IMR-90 (cell line): Measurements from ENCODE around the gene SRD5A1. TPM values are rescaled to one million over a fixed set of nuclear protein-coding genes. Genes with fewer than 3 reads are reported as not detected.

Source experiments
- ATAC-seq: fragments of 200-7000 bp; cut with Tn5 transposase; 2 replicates; pipeline ENCODE4 v1.9.1; 2020; ENCODE audit warnings: low read depth, mild to moderate bottlenecking, moderate library complexity
- BruUV-seq: library from RNA; stranded (reverse); fragments of 400-500 nt; replicated peaks from 2 replicates; lab custom pipeline; 2021; lab: Mats Ljungman, UMichigan
- CTCF ChIA-PET: fragments of 300-600 bp; formaldehyde crosslinking; extraction: SDS; loops from one replicate; lab custom pipeline; 2021; ENCODE audit warnings: antibody characterized with exemption; lab: Yijun Ruan, JAX
- POLR2A ChIA-PET: fragments of 300-600 bp; sonication (Branson Sonifier 250); formaldehyde crosslinking; loops from one replicate; lab custom pipeline; 2022; ENCODE audit warnings: antibody characterized with exemption; ENCODE audit not compliant: unreplicated experiment; lab: Charles Lee
- DNase-seq: peaks from one replicate; pipeline ENCODE4 v3.0.0; 2013
- H2AFZ ChIP-seq: replicated peaks from 2 replicates; pipeline ENCODE3; 2013; ENCODE audit warnings: low read length, mild to moderate bottlenecking; ENCODE audit not compliant: poor library complexity
- H2AK5ac ChIP-seq: 2 replicates; pipeline ENCODE4 v1.6.1; 2013; ENCODE audit warnings: low read depth, low read length, inconsistent platforms
- H2AK9ac ChIP-seq: replicated peaks from 2 replicates; pipeline ENCODE3; 2013; ENCODE audit warnings: mild to moderate bottlenecking, low read depth, low read length, moderate library complexity; ENCODE audit not compliant: poor library complexity
- H2BK120ac ChIP-seq: 2 replicates; pipeline ENCODE4 v1.6.1; 2013; ENCODE audit warnings: low read depth, low read length, inconsistent platforms
- H2BK15ac ChIP-seq: 3 replicates; pipeline ENCODE4 v1.6.1; 2013; ENCODE audit warnings: low read depth, low read length, inconsistent platforms
- H2BK20ac ChIP-seq: 2 replicates; pipeline ENCODE4 v1.6.1; 2013; ENCODE audit warnings: low read depth, mild to moderate bottlenecking, inconsistent platforms, low read length, moderate library complexity
- H2BK5ac ChIP-seq: 2 replicates; pipeline ENCODE4 v1.6.1; 2013; ENCODE audit warnings: mild to moderate bottlenecking, low read depth, low read length, inconsistent platforms; ENCODE audit not compliant: poor library complexity, severe bottlenecking
- H3K14ac ChIP-seq: replicated peaks from 2 replicates; pipeline ENCODE4 v1.6.1; 2013; ENCODE audit warnings: low read depth, low read length, inconsistent platforms
- H3K18ac ChIP-seq: 2 replicates; pipeline ENCODE4 v1.6.1; 2013; ENCODE audit warnings: low read depth, low read length, control low read depth
- H3K23ac ChIP-seq: 2 replicates; pipeline ENCODE4 v1.6.1; 2013; ENCODE audit warnings: low read depth, low read length, inconsistent platforms
- H3K27ac ChIP-seq: 2 replicates; pipeline ENCODE4 v1.5.1; 2013; ENCODE audit warnings: mild to moderate bottlenecking, control low read depth, low read length; ENCODE audit not compliant: insufficient read depth
- H3K27me3 ChIP-seq: 2 replicates; pipeline ENCODE4 v1.6.1; 2013; ENCODE audit warnings: low read length; ENCODE audit not compliant: control insufficient read depth, insufficient read depth
- H3K36me3 ChIP-seq: 2 replicates; pipeline ENCODE4 v1.6.1; 2013; ENCODE audit warnings: low read length, mixed read lengths; ENCODE audit not compliant: control insufficient read depth, insufficient read depth
- H3K4ac ChIP-seq: 2 replicates; pipeline ENCODE4 v1.6.1; 2013; ENCODE audit warnings: low read depth, low read length, inconsistent platforms
- H3K4me1 ChIP-seq: 2 replicates; pipeline ENCODE4 v1.6.1; 2013; ENCODE audit warnings: low read length, mixed read lengths; ENCODE audit not compliant: control insufficient read depth, insufficient read depth
- H3K4me2 ChIP-seq: 2 replicates; pipeline ENCODE4 v1.6.1; 2013; ENCODE audit warnings: low read depth, mild to moderate bottlenecking, control low read depth, low read length, moderate library complexity
- H3K4me3 ChIP-seq: 2 replicates; pipeline ENCODE4 v1.5.1; 2013; ENCODE audit warnings: low read depth, mild to moderate bottlenecking, control low read depth, low read length, moderate library complexity; ENCODE audit not compliant: insufficient read depth
- H3K56ac ChIP-seq: 2 replicates; pipeline ENCODE4 v1.6.1; 2013; ENCODE audit warnings: low read length, inconsistent platforms; ENCODE audit not compliant: insufficient read depth; ENCODE audit errors: extremely low read depth
- H3K79me1 ChIP-seq, 2 experiments: 2 replicates each; pipeline ENCODE4 v1.6.1; 2013; ENCODE audit warnings: low read length in 2 of 2, inconsistent platforms in 1 of 2, low read depth in 1 of 2
- H3K9ac ChIP-seq: 2 replicates; pipeline ENCODE4 v1.6.1; 2013; ENCODE audit warnings: low read depth, low read length, control low read depth
- H3K9me1 ChIP-seq: 2 replicates; pipeline ENCODE4 v1.6.1; 2013; ENCODE audit warnings: low read length, inconsistent platforms; ENCODE audit not compliant: insufficient read depth
- H3K9me3 ChIP-seq: 2 replicates; pipeline ENCODE4 v1.6.1; 2013; ENCODE audit warnings: low read length; ENCODE audit not compliant: control insufficient read depth, insufficient read depth
- H4K20me1 ChIP-seq: 2 replicates; pipeline ENCODE4 v1.6.1; 2013; ENCODE audit warnings: low read length, inconsistent platforms; ENCODE audit not compliant: insufficient read depth
- H4K5ac ChIP-seq: 2 replicates; pipeline ENCODE4 v1.6.1; 2013; ENCODE audit warnings: mild to moderate bottlenecking, low read depth, low read length, control low read depth
- H4K8ac ChIP-seq, 2 experiments: 2 replicates each; pipeline ENCODE4 v1.6.1; 2013; ENCODE audit warnings: low read depth in 2 of 2, low read length in 2 of 2, control low read depth in 1 of 2, inconsistent platforms in 1 of 2
- H4K91ac ChIP-seq: 2 replicates; pipeline ENCODE4 v1.6.1; 2013; ENCODE audit warnings: low read depth, low read length, inconsistent platforms; ENCODE audit not compliant: insufficient read depth
- BHLHE40 ChIP-seq: fragments of 150-350 bp; IDR thresholded peaks from 2 replicates; pipeline ENCODE4 v1.6.1; 2016; ENCODE audit warnings: mild to moderate bottlenecking, low read depth, low read length
- CTCF ChIP-seq: conservative IDR thresholded peaks from 2 replicates; pipeline ENCODE4 v1.5.1; 2012; ENCODE audit warnings: mild to moderate bottlenecking, low read depth, low read length, improper control_type of control experiment
- ELK1 ChIP-seq: fragments of 150-350 bp; IDR thresholded peaks from 2 replicates; pipeline ENCODE4 v1.6.1; 2016; ENCODE audit warnings: low read depth, mild to moderate bottlenecking, low read length, moderate library complexity, borderline replicate concordance
- MAFK ChIP-seq: IDR thresholded peaks from 2 replicates; pipeline ENCODE4 v1.6.1; 2012; ENCODE audit warnings: low read depth, low read length, improper control_type of control experiment
- MAZ ChIP-seq: IDR thresholded peaks from 2 replicates; pipeline ENCODE4 v1.6.1; 2012; ENCODE audit warnings: low read depth, mild to moderate bottlenecking, low read length, improper control_type of control experiment, moderate library complexity, borderline replicate concordance
- MXI1 ChIP-seq: IDR thresholded peaks from 2 replicates; pipeline ENCODE4 v1.6.1; 2012; ENCODE audit warnings: low read depth, mild to moderate bottlenecking, low read length, moderate library complexity, borderline replicate concordance
- NFE2L2 ChIP-seq: fragments of 150-350 bp; IDR thresholded peaks from 2 replicates; pipeline ENCODE4 v1.6.1; 2016; ENCODE audit warnings: low read depth, mild to moderate bottlenecking, low read length
- POLR2A ChIP-seq: IDR thresholded peaks from 2 replicates; pipeline ENCODE4 v1.6.1; 2012; ENCODE audit warnings: mild to moderate bottlenecking, low read depth, low read length
- RAD21 ChIP-seq: IDR thresholded peaks from 2 replicates; pipeline ENCODE4 v1.6.1; 2012; ENCODE audit warnings: low read length, improper control_type of control experiment
- RCOR1 ChIP-seq: IDR thresholded peaks from 2 replicates; pipeline ENCODE4 v1.6.1; 2012; ENCODE audit warnings: mild to moderate bottlenecking, low read length, improper control_type of control experiment; ENCODE audit not compliant: insufficient replicate concordance
- RFX5 ChIP-seq: IDR thresholded peaks from 2 replicates; pipeline ENCODE4 v1.8.0; 2012; ENCODE audit warnings: low read depth, mild to moderate bottlenecking, low read length, moderate library complexity
- SMC3 ChIP-seq: fragments of 150-350 bp; IDR thresholded peaks from 2 replicates; pipeline ENCODE4 v1.6.1; 2016; ENCODE audit warnings: low read depth, mild to moderate bottlenecking, antibody characterized with exemption, low read length, moderate library complexity
- USF2 ChIP-seq: fragments of 150-350 bp; IDR thresholded peaks from 2 replicates; pipeline ENCODE4 v1.6.1; 2017; ENCODE audit warnings: mild to moderate bottlenecking, antibody characterized with exemption, low read length, low read depth
- WGBS, 2 experiments: methylation state at CpG; one replicate each; pipeline versions ENCODE4 v1.1.5 to v1.1.7; 2013; ENCODE audit warnings: missing lambda C conversion rate in 2 of 2; ENCODE audit not compliant: insufficient read length in 1 of 2; ENCODE audit errors: extremely low coverage in 2 of 2; 5-methylcytosine and 5-hydroxymethylcytosine counted together
- dilution Hi-C: fragments of 300-500 bp; cut with HindIII; formaldehyde crosslinking; loops from one replicate; pipeline ENCODE4 v1.14.3; 2018; ENCODE audit warnings: low sequenced_read_pairs; ENCODE audit not compliant: unreplicated experiment
- in situ Hi-C: fragments of 300-500 bp; cut with MboI; formaldehyde crosslinking; loops from 3 replicates; pipeline ENCODE4 v1.14.3; 2019; ENCODE audit warnings: low sequenced_read_pairs, inconsistent platforms, mixed read lengths
- intact Hi-C: fragments of 100-400 bp; cut with micrococcal nuclease; formaldehyde crosslinking; loops from 2 replicates; pipeline ENCODE4 v1.10.0; 2022
- polyA plus RNA-seq, 3 experiments: library from polyadenylated mRNA; depleted of rRNA; stranded (reverse); fragments of >200 nt; gene quantifications; 2 replicates each; pipeline ENCODE4 v1.2.3, GENCODE V29; 2012; ENCODE audit warnings: low replicate concordance in 1 of 3
- total RNA-seq: library from RNA; depleted of rRNA; stranded (reverse); fragments of >200 nt; gene quantifications from 2 replicates; pipeline ENCODE4 v1.2.3, GENCODE V29; 2012

SRD5A1 gene
- total and polyA plus RNA-seq, 2 of the 4 experiments (the other 2 are of a cell fraction): 6.3 to 18.2 TPM

- no peaks in the 10 kb centered on the region for H3K9me3 ChIP-seq
- H3K4ac ChIP-seq: no peak overlapping the region
- H3K4me1 ChIP-seq: peaks cover 44% of the 10 kb centered on the region
- no peak overlapping the region for H3K9ac ChIP-seq
- no peak overlapping the region for H4K91ac ChIP-seq
- no peak overlapping the region for H3K27ac ChIP-seq
- H3K36me3 ChIP-seq: no peaks in the 10 kb centered on the region; the same call in 1 of the 2 replicates
- H2BK5ac ChIP-seq: no peak overlapping the region
- ATAC-seq: no peak
- no TSS peak for BruUV-seq
- no CpG with 5 or more reads among the region's 14 CpGs for WGBS, 2 experiments
- H3K9me1 ChIP-seq: peaks cover 54% of the 10 kb centered on the region
- no peak overlapping the region for H3K56ac ChIP-seq
- POLR2A ChIA-PET: no interaction called here
- intact Hi-C loops (no loop called here), dilution Hi-C loops (no loop called here), in situ Hi-C loops (no loop called here)
- no peak overlapping the region for H4K5ac ChIP-seq
- H2AK9ac ChIP-seq: no peak overlapping the region
- H2BK120ac ChIP-seq: no peak overlapping the region
- TF ChIP-seq RCOR1 (no peak), CTCF (no peak), MAFK (no peak), RAD21 (no peak), NFE2L2 (no peak), USF2 (no peak), ELK1 (no peak), MAZ (no peak), BHLHE40 (no peak), RFX5 (no peak), POLR2A (no peak), MXI1 (no peak), SMC3 (no peak)
- no peak overlapping the region for H3K18ac ChIP-seq
- CTCF ChIA-PET: no interaction called here
- peak overlapping the region; percentile 17; the same call in 1 of the 2 replicates for H2AK5ac ChIP-seq
- H4K20me1 ChIP-seq: peaks cover 85% of the 10 kb centered on the region
- peak overlapping the region; percentile 80 for H3K23ac ChIP-seq
- H2BK20ac ChIP-seq: no peak overlapping the region
- H4K8ac ChIP-seq: no peak overlapping the region
- no peaks in the 10 kb centered on the region for H3K27me3 ChIP-seq
- no peak overlapping the region for H3K14ac ChIP-seq
- H3K79me1 ChIP-seq: peaks cover 0 to 65% of the 10 kb centered on the region in 2 experiments; a peak in 2 of 4 replicates
- H3K4me3 ChIP-seq: no peak overlapping the region
- H2AFZ ChIP-seq: no peak overlapping the region
- no peak overlapping the region for H2BK15ac ChIP-seq
- no peak overlapping the region for H3K4me2 ChIP-seq
- DNase-seq: no peak
Measured at GRCh38 chr5:6718161-6718681, 85.0 kb downstream of the SRD5A1 start.
